ENCODE measurements around the gene C12orf57.

C12orf57 gene

GRCh38 chr12:6938353-6939190 lies 5.2 kb upstream of the C12orf57 start:
- no peak for DNase-seq

GRCh38 chr12:6939191-6939540 lies 4.7 kb upstream of the C12orf57 start:
- no peak for DNase-seq

DNA sequence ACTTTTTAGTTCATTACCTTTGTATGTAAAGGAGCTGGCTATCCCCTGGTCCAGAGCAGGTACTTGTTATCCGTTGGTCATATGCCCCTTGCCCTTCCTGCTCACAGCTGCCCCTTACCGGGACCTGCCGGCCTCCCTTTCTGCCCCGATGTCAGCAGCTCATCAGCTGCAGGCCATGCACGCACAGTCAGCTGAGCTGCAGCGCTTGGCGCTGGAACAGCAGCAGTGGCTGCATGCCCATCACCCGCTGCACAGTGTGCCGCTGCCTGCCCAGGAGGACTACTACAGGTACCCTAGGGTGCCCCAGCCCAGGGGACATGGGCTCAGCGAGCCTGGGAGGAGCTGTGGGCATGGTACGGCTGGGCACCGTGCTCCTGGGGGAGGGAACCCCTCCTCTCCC lies 2.6 kb upstream of the C12orf57 start:
- no peak for DNase-seq

DNA sequence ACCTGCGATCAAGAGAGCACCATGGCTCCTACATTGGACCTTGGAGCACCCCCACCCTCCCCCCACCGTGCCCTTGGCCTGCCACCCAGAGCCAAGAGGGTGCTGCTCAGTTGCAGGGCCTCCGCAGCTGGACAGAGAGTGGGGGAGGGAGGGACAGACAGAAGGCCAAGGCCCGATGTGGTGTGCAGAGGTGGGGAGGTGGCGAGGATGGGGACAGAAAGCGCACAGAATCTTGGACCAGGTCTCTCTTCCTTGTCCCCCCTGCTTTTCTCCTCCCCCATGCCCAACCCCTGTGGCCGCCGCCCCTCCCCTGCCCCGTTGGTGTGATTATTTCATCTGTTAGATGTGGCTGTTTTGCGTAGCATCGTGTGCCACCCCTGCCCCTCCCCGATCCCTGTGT lies 2.0 kb upstream of the C12orf57 start:
- no peak for DNase-seq

DNA sequence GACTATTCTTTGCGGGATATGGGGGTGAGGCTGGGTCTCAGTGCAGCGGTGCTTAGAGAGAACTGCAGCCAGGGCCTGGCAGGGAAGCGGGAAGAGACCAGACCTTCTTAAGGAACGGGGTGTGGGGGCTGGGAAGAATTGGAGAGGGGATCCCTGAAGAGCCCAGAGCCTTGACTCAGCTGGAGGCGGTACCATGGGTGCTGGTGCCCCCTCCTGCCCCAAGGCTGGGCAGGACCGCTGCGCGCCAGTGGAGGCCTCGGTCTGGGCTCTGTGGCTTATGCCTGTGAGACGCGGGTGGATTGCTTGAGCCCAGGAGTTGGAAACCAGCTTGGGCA lies 1.5 kb upstream of the C12orf57 start:
- no peak for DNase-seq

DNA sequence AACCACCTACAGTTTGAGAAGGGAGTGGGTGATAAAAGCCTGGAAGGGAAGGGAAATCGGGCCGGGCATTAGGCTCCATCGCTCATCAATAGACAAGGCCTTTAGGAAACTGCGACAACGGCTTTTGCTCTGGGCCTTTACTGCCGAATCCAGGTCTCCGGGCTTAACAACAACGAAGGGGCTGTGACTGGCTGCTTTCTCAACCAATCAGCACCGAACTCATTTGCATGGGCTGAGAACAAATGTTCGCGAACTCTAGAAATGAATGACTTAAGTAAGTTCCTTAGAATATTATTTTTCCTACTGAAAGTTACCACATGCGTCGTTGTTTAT lies 467 bp upstream of the C12orf57 start:
- DNase-seq: peak; percentile 94

DNA sequence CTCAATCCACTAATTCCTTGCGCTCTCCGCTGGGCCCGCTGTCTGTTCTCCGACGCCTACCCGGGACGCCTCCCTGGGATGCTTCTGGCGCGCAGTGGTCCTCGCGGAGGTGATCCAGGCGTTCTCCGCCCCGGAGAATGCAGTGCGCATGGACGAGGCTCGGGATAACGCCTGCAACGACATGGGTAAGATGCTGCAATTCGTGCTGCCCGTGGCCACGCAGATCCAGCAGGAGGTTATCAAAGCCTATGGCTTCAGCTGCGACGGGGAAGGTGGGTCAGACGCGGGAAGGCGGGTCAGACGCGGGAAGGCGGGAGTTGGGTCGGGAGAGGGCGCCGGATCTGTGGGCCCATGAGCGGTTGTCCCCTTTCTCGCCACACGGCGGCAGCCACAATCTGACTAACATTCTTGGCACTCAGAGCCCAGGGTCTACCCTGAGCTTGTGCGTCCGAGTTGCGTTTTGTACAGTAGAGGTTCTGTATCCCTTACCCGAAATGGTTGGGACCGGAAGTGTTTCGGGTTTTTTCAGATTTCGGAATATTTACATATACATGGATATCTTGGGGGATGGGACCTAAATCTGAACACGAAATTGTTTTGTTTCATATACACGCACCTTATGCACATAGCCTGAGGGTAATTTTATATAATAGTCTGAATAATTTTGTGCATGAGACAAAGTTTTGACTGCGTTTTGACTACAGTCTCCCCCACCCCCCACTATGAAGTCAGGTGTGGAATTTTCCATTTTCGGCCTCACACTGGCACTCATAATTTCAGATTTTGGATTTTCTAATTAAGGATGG lies 762 bp downstream of the C12orf57 start:
- DNase-seq: peak; percentile 77

DNA sequence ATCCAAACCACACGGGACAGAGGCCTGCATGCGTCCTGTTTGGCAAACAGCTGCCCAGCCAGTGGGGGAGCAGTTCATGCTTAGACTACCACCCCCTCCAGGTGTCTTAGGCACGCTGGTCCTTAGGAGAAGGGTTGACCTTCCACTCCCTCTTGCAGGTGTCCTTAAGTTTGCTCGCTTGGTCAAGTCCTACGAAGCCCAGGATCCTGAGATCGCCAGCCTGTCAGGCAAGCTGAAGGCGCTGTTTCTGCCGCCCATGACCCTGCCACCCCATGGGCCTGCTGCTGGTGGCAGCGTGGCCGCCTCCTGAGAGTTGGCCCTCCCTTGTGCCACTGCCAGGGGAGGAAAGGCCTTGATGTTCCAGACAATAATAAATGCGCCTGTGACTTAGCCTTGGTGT lies 1.8 kb downstream of the C12orf57 start:
- no peak for DNase-seq

DNA sequence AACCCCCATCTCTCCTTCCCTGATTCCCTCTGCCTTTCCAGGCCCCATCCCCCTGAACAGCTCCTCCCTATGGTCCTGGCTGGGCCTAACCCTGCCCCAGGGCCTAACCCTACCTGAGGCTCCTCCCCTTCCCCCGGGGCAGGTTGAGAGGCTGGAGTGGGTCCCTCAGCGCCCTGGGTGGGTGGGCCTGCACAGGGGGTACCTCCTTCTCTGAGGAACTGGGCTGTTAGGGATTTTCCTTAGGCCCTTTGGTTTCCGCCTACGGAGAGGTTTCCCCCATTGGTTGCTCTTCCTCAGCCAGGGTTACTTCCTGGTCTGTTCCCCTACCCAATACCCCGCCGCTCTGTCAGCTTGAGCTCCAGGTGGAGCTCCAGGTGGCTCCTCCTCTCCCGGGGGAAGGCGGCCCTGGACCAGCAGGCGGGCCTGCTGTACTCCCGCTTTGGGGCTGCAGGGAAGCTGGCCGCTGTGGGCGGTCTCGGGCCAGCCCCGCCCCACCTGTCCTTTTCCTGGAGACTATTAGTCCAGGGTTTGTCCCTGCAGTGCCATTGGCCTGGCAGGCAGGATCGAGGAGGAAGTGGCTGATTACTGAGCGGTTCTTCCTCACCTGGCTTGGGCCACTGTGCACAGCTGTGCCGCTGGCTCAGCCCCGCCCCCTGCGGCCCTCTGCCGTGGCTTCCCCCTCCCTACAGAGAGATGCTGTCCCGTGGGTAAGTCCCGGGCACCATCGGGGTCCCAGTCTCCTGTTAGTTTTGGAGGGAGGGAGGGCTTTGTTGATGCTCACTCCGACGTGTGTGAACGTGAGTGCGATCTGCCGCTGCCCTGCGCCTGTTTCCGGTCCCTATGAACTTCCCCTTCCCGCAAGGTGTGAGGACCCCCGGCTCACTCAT lies 2.5 kb downstream of the C12orf57 start:
- DNase-seq: no peak

- no peak for DNase-seq
Observed at GRCh38 chr12:6946920-6947374, 3.1 kb downstream of the C12orf57 start.

- DNase-seq: no peak
Observed at GRCh38 chr12:6947615-6948014, 3.8 kb downstream of the C12orf57 start.

- no peak for DNase-seq
Observed at GRCh38 chr12:6948873-6949594, 5.2 kb downstream of the C12orf57 start.

- DNase-seq: no peak
Observed at GRCh38 chr12:6950401-6950801, 6.6 kb downstream of the C12orf57 start.

DNA sequence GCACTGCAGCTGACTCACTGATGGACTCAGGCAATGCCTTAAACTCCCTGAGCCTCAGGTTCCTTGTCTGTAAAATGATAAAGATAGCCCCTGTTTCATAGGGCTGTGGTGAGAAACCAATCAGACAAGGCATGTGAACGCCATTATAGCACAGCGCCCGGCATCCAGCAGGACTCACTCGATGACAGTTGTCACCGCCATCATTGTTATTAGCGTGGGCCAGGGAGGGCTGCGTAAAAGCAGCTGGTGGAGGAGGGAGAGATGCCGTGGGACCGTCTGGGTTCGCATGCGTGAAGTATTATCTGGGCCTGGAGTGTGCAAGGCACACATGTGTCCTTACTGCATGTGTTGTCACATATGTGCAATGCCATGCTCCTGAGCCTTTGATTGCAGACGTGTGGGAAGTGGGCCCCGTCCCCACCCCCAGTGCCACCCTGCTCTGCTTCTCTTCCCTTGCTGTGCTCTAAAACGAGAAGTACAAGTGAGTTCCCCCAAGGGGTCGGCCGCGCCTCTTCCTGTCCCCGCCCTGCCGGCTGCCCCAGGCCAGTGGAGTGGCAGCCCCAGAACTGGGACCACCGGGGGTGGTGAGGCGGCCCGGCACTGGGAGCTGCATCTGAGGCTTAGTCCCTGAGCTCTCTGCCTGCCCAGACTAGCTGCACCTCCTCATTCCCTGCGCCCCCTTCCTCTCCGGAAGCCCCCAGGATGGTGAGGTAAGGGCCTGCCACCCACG lies 7.2 kb downstream of the C12orf57 start, which contains the start of gene PTPN6:
TSS of gene PTPN6 (plus strand) at position 546 of the 730 bp plus-strand sequence. CDS start at position 703, 157 bp downstream.
- DNase-seq: no peak

DNA sequence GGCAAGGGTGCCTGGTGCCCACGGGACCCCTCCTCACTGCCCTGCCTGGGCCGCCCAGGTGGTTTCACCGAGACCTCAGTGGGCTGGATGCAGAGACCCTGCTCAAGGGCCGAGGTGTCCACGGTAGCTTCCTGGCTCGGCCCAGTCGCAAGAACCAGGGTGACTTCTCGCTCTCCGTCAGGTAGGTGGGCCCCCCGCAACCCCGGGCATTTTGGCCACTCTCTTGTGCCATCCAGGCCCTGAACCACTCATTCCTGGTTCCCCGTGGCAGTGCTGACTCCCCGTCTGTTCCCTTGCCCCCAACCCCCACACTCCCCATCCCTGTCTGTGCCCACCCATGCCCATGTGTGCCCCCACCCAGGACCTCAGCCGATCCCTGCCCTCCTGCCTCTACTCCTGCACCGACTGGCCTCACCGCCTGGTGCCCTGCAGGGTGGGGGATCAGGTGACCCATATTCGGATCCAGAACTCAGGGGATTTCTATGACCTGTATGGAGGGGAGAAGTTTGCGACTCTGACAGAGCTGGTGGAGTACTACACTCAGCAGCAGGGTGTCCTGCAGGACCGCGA lies 7.8 kb downstream of the C12orf57 start:
- no peak for DNase-seq

- no peak for DNase-seq
Observed at GRCh38 chr12:6952121-6952862, 8.5 kb downstream of the C12orf57 start.

GRCh38 chr12:6952863-6953441 lies 9.1 kb downstream of the C12orf57 start:
- no peak for DNase-seq

DNA sequence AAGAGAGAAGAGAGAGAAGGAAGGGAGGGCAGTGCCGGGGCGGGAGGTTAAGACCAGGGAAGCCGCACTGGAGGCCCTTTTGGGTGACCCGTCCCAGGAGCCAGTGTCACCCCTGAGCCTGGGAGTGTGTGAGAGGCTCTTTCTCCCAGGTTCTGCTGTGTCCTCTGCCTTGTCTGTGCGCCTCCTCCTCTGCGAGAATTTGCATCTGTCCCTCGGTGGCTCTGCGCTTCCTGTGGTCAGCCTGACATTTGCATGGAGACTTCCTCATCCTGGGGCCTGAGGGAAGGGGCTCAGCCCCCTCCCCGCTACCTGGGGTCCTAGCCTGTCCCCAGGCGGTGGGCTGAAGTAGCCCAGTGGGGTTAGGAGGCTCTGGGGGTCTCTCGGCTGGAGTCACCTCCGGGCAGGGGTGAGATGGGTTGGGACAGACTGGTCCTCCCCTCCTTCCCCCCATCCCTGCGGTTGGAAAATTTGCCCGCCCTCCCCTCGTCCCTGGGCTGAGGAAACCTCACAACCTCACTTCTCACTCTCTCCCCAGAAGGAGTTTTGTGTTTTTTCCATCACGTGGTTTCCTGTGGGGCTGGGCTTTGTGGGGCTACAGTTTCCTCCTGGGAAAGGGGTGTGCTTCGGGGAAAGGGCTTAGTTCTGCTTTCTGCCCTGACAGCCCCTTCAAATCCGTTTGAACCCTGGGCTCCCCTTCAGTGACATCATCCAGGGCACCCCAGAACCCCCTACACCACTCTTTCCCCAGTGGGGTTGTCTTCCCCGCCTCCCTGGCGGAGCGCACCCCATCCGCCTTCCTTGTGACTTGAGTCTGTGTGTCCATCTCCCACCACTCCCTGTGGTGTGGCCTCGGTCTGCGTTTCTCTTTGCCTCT lies 9.9 kb downstream of the C12orf57 start:
- DNase-seq: no peak
